HG03135 (cell line): ENCODE measurements around the gene BEST3.
"Not testable (repeated sequence)": the region's sequence is repeated elsewhere in the genome, so short reads cannot be mapped to it uniquely, and the experiment has no call there.

Experiments
- ATAC-seq: cut with Tn5 transposase; IDR thresholded peaks from one replicate; pipeline ENCODE4 v1.9.1; 2021; ENCODE audit warnings: mild to moderate bottlenecking, moderate library complexity; ENCODE audit not compliant: unreplicated experiment

Gene BEST3

GRCh38 chr12:69608114-69608513, 91.0 kb downstream of the BEST3 start:
- ATAC-seq, result no peak

GRCh38 chr12:69604275-69604674, 94.8 kb downstream of the BEST3 start:
- ATAC-seq, result not testable (repeated sequence)
